Fibroblast of pulmonary artery (primary cell): Measurements from ENCODE around the gene TMEM208.

Experiments used
- DNase-seq: peaks from one replicate; pipeline ENCODE4 v3.0.0-alpha.2; 2010; ENCODE audit warnings: low read depth
- H3K4me3 ChIP-seq: replicated peaks from 2 replicates; pipeline ENCODE4 v1.5.1; 2011; ENCODE audit warnings: low read depth, mild to moderate bottlenecking, control low read depth, low read length, moderate library complexity
- TF ChIP-seq, protein P1 (sequence below): IDR thresholded peaks from 2 replicates; pipeline ENCODE4 v1.5.1; 2011; ENCODE audit warnings: mild to moderate bottlenecking, control low read depth, low read length, inconsistent platforms; ENCODE audit errors: missing control alignments

TMEM208 gene

DNA sequence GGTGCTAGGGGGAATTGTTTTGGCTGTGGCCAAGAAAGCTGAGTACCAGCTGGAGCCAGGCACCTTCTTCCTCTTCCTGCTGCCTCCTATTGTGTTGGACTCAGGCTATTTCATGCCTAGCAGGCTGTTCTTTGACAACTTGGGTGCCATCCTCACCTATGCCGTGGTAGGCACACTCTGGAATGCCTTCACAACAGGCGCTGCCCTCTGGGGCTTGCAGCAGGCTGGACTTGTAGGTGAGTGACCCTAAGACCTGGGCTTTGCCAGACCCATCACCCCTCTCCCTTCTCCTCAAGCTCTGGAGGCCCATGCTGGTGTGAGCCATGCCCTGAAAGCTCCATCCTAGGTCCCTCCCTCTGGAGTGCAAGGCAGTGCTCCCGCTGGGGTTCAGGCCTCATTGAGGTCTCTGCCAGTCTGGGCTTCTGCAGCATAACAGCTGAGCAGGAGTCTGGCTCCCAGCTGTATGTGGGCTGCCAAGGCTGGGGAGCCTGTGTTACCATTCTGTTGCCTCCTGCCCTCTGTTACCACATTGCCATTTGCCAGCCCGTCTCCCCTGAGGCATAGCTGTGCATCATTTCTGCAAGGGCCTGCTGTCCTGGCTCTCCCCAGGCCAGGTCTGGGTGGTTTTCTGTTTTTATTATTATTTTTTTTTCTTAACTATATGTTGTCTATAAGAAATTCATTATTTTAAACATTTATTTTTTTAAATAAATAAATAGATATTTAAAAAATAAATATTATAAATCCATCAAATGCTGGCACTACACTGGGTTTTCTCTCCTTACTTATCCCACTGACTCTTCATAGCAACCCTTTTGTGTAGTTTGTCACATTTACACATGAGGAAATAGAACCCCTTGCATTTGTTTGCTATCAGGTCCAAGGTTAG lies 25.9 kb downstream of the TMEM208 start:
- no peak for DNase-seq
- no peak overlapping the region for H3K4me3 ChIP-seq
- TF ChIP-seq, protein P1, sequence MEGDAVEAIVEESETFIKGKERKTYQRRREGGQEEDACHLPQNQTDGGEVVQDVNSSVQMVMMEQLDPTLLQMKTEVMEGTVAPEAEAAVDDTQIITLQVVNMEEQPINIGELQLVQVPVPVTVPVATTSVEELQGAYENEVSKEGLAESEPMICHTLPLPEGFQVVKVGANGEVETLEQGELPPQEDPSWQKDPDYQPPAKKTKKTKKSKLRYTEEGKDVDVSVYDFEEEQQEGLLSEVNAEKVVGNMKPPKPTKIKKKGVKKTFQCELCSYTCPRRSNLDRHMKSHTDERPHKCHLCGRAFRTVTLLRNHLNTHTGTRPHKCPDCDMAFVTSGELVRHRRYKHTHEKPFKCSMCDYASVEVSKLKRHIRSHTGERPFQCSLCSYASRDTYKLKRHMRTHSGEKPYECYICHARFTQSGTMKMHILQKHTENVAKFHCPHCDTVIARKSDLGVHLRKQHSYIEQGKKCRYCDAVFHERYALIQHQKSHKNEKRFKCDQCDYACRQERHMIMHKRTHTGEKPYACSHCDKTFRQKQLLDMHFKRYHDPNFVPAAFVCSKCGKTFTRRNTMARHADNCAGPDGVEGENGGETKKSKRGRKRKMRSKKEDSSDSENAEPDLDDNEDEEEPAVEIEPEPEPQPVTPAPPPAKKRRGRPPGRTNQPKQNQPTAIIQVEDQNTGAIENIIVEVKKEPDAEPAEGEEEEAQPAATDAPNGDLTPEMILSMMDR, result no peak

DNA sequence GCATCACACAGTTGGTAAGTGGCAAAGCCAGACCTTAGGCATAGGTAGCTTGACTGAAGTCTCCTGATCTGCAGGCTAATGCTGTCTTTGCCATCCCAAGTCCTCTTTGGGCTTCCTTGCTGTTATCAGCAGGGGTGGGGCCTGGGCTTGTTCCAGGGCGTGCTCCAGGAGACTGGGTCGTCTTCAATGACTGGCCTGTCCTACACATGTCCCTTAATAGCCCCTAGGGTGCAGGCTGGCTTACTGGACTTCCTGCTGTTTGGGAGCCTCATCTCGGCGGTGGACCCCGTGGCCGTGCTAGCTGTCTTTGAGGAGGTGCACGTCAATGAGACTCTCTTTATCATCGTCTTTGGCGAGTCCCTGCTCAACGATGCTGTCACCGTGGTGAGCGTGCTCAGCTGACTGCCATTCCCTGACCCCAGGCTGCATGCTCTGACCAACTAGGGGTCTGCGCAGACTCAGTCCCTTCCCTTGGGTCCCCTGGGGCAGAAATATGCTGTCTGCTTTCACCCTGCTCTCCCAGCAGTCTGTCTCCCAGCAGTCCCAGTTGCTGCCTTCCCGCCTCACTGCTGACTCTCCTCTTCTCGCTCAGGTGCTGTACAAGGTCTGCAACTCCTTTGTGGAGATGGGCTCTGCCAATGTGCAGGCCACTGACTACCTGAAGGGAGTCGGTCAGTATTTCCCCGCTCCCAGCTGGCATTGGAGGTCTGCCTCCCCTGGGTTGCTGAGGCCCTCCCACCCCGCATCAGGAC lies 28.0 kb downstream of the TMEM208 start:
- H3K4me3 ChIP-seq, result no peak overlapping the region
- TF ChIP-seq, protein P1, result no peak
- DNase-seq, result no peak

DNA sequence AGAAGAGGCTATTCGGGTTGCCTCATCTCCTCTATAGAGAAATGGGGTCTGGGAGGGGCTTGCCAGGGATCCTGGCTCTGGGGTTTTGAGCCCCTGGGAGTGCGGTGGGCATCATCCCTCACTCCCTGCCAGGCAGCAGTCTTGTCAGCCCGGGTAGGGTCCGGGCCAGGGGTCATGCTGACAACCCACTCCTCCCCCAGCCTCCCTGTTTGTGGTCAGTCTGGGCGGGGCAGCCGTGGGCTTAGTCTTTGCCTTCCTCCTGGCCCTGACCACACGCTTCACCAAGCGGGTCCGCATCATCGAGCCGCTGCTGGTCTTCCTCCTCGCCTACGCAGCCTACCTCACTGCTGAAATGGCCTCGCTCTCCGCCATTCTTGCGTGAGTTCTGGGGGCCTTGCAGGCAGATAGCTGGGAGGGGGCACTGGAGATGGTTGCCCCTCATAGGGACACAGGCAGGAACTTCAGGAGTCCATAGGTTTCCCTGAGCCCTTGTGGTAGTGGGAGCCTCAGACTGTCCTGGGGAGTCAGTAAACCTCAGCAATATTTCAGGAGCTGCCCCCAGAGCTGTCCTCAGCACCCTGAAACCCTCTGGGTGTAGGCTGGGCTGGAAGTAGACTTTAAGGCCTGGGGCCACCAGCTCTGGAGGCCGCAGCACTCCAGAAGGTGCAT lies 28.8 kb downstream of the TMEM208 start:
- TF ChIP-seq, protein P1, result no peak
- H3K4me3 ChIP-seq, result no peak overlapping the region
- no peak for DNase-seq

DNA sequence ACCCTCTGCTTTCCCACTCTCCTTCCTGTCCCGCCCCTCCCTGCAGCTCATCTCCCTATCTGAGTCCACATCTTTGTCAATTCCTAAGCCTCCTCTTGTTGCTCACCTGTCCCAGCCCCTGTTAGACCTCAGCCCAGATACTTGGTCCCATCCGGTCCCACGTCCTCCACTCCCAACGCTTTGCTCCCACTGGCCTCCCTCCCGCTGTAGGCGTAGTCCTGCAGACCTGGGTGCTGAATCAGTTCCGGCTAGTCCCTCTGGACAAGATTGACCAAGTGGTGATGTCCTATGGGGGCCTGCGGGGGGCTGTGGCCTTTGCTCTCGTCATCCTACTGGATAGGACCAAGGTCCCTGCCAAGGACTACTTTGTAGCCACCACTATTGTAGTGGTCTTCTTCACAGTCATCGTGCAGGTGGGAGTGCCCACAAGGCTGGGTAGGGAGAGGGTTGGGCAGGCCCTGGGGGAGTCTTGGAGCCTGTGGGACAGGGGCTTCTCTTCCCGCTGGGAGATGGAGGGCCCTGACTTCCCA lies 29.8 kb downstream of the TMEM208 start:
- no peak overlapping the region for H3K4me3 ChIP-seq
- no peak for DNase-seq
- TF ChIP-seq, protein P1, result no peak

DNA sequence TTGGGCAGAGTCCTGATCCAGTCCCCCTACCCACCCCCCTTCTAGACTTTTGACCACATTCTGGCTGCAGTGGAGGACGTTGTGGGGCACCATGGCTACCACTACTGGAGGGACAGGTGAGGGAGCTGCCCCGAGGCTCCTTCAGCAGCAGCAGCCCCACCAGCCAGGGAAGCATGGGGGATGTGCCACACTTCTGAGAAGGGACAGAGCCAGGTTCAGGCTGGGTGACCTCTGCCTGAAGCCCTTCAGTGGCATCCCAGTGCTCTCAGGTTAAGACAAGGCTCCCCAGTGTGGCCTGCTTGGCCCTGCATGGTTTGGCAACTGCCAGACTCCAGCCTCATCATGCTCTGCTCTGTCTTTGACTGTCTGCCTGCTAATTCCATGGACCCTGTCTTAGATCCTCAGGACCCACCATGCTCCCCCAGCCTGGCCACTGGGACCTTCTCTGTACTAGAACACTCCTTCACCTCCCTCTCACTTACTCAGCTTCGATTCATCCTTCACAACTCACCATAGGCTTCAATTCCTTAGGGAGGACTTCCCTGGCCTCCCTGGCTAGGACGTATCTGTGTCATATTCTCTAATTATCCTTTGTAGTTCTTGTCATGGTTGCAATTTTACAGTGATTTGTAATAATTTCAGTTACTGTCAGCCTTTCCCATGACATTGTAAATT lies 30.7 kb downstream of the TMEM208 start:
- DNase-seq, result no peak
- H3K4me3 ChIP-seq, result no peak overlapping the region
- TF ChIP-seq, protein P1, result no peak

DNA sequence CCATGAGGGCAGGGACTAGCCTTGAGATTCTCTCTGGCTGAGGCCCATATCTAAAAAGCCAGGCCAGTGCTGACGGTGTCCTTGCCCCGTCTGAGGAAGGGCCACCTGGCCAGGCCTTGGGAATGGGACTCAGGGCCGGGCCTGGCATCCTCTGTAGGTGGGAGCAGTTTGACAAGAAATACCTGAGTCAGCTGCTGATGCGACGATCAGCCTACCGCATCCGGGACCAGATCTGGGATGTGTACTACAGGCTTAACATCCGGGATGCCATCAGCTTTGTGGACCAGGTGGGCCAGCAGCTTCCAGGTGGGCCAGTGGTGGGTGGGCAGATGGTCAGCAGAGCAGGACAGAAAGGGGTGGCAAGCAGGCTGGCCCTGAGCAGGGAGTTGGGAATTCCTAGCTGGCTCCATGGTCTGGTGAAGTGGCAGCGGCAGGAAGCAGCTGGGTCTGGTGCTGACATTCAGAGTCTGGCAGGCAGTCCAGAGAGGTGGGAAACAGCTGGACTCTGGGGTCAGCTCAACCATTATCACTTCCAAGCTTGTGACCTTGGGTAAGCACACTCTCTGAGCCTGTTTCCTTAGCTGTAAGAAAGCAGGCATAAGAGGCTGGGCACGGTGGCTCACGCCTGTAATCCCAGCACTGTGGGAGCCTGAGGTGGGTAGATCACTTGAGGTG lies 31.4 kb downstream of the TMEM208 start:
- no peak overlapping the region for H3K4me3 ChIP-seq
- TF ChIP-seq, protein P1, result no peak

More for the DNA sequence above, 31.4 kb downstream of the TMEM208 start:
- no peak for DNase-seq
